PC-9 (cell line): ENCODE results near the gene PKD2.

ENCODE experiments used
- CTCF ChIP-seq: fragments of 200-600 bp; sonication (generic); conservative IDR thresholded peaks from 2 replicates; pipeline ENCODE4 v1.6.1; 2017; ENCODE audit warnings: mixed run types, antibody characterized with exemption, mild to moderate bottlenecking, moderate library complexity
- EZH2 ChIP-seq: fragments of 200-600 bp; sonication (generic); IDR thresholded peaks from 2 replicates; pipeline ENCODE4 v1.8.0; 2017; ENCODE audit warnings: antibody characterized with exemption, low read depth

DNA sequence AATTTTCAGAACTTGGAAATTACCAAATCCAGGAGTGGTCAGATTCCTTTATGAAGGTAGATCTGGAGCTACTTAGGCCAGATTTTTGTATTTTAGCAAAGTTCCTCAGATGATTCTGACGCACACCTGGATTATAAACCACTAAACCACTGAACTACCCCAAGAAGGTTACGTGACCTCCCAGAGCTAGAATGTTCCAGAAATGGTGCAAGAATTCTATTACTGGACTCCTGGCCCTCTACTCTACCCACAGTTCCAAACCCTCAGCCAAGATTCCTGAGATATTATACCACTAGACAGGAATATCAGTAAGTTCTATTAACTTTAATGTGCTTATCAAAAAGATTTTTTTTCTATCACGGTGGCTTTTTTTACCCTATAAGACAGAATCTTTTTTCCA, 83.9 kb downstream of the PKD2 start:
- TF ChIP-seq CTCF (no peak), EZH2 (no peak)
